WTC11 (cell line): ENCODE data around the gene CERS4. TPM values are rescaled to one million over a fixed set of nuclear protein-coding genes. Genes with fewer than 3 reads are reported as not detected.

ENCODE experiments used
- CBFB ChIP-seq: sonication (generic); formaldehyde crosslinking; IDR thresholded peaks from 2 replicates; pipeline ENCODE4 v1.8.1; 2022; ENCODE audit warnings: mild to moderate bottlenecking, low read depth, missing genetic modification reagents
- CREB1 ChIP-seq: sonication (generic); formaldehyde crosslinking; IDR thresholded peaks from 2 replicates; pipeline ENCODE4 v1.8.0; 2023; ENCODE audit warnings: mild to moderate bottlenecking, missing genetic modification reagents
- ELF4 ChIP-seq: sonication (generic); formaldehyde crosslinking; IDR thresholded peaks from 2 replicates; pipeline ENCODE4 v1.8.1; 2022; ENCODE audit warnings: low read depth, mild to moderate bottlenecking, moderate library complexity, missing genetic modification reagents
- EMX1 ChIP-seq: fragments of 250-450 bp; sonication (Bioruptor Pico); IDR thresholded peaks from 2 replicates; pipeline ENCODE4 v1.8.0; 2021; ENCODE audit warnings: mild to moderate bottlenecking
- FOXJ3 ChIP-seq: sonication (generic); formaldehyde crosslinking; IDR thresholded peaks from 2 replicates; pipeline ENCODE4 v1.9.0; 2021; ENCODE audit warnings: missing genetic modification reagents, mild to moderate bottlenecking, borderline replicate concordance
- FOXP1 ChIP-seq: sonication (generic); formaldehyde crosslinking; IDR thresholded peaks from 2 replicates; pipeline ENCODE4 v1.8.0; 2022; ENCODE audit warnings: missing genetic modification reagents, mild to moderate bottlenecking, moderate library complexity, borderline replicate concordance
- GTF2I ChIP-seq: fragments of 250-450 bp; sonication (Bioruptor Pico); conservative IDR thresholded peaks from 2 replicates; pipeline ENCODE4 v1.4.0; 2021; ENCODE audit warnings: mild to moderate bottlenecking
- HMGA2 ChIP-seq: fragments of 250-450 bp; sonication (Bioruptor Pico); IDR thresholded peaks from 2 replicates; pipeline ENCODE4 v1.4.0; 2021; ENCODE audit warnings: mild to moderate bottlenecking, moderate library complexity
- JUN ChIP-seq: sonication (generic); formaldehyde crosslinking; IDR thresholded peaks from 2 replicates; pipeline ENCODE4 v1.8.0; 2023; ENCODE audit warnings: mild to moderate bottlenecking, missing genetic modification reagents
- MXD4 ChIP-seq: fragments of 250-450 bp; sonication (Bioruptor Pico); IDR thresholded peaks from 2 replicates; pipeline ENCODE4 v1.8.0; 2021; ENCODE audit warnings: mild to moderate bottlenecking, moderate library complexity, borderline replicate concordance
- MYBL2 ChIP-seq: sonication (generic); formaldehyde crosslinking; IDR thresholded peaks from 2 replicates; pipeline ENCODE4 v1.8.1; 2023; ENCODE audit warnings: mild to moderate bottlenecking, moderate library complexity, missing genetic modification reagents
- NFATC4 ChIP-seq: fragments of 250-450 bp; sonication (Bioruptor Pico); IDR thresholded peaks from 2 replicates; pipeline ENCODE4 v1.9.0; 2021; ENCODE audit warnings: mild to moderate bottlenecking
- TEAD1 ChIP-seq: sonication (generic); formaldehyde crosslinking; IDR thresholded peaks from 2 replicates; pipeline ENCODE4 v1.8.0; 2022; ENCODE audit warnings: mild to moderate bottlenecking, missing genetic modification reagents
- ZBTB21 ChIP-seq: sonication (generic); formaldehyde crosslinking; IDR thresholded peaks from 2 replicates; pipeline ENCODE4 v1.8.1; 2023; ENCODE audit warnings: mild to moderate bottlenecking, missing genetic modification reagents, borderline replicate concordance
- ZNF396 ChIP-seq: fragments of 250-450 bp; sonication (Bioruptor Pico); IDR thresholded peaks from 2 replicates; pipeline ENCODE4 v1.8.0; 2021; ENCODE audit warnings: mild to moderate bottlenecking, moderate library complexity, borderline replicate concordance
- ZNF423 ChIP-seq: fragments of 250-450 bp; sonication (Bioruptor Pico); IDR thresholded peaks from 2 replicates; pipeline ENCODE4 v2.1.2; 2022; ENCODE audit warnings: mild to moderate bottlenecking, moderate library complexity
- total RNA-seq: library from RNA; stranded (reverse); gene quantifications from 3 replicates; pipeline ENCODE4 v1.2.3, GENCODE V29; 2021
- TF ChIP-seq, protein P1 (sequence below): fragments of 250-450 bp; sonication (Bioruptor Pico); IDR thresholded peaks from 2 replicates; pipeline ENCODE4 v1.9.0; 2021; ENCODE audit warnings: mild to moderate bottlenecking
- TF ChIP-seq, protein P2 (sequence below): sonication (generic); formaldehyde crosslinking; IDR thresholded peaks from 2 replicates; pipeline ENCODE4 v1.8.1; 2022; ENCODE audit warnings: low read depth, missing genetic modification reagents, borderline replicate concordance
- TF ChIP-seq, protein P3 (sequence below): sonication (generic); formaldehyde crosslinking; conservative IDR thresholded peaks from 2 replicates; pipeline ENCODE4 v1.8.1; 2023; ENCODE audit warnings: mild to moderate bottlenecking, low read depth, missing genetic modification reagents, moderate library complexity
- TF ChIP-seq, protein P4 (sequence below): sonication (generic); formaldehyde crosslinking; IDR thresholded peaks from 2 replicates; pipeline ENCODE4 v1.8.0; 2022; ENCODE audit warnings: mild to moderate bottlenecking, missing genetic modification reagents
- TF ChIP-seq, protein P5 (sequence below): sonication (generic); formaldehyde crosslinking; IDR thresholded peaks from 2 replicates; pipeline ENCODE4 v1.8.1; 2023; ENCODE audit warnings: mild to moderate bottlenecking, missing genetic modification reagents, borderline replicate concordance
- TF ChIP-seq, protein P6 (sequence below): fragments of 250-450 bp; sonication (Bioruptor Pico); IDR thresholded peaks from 2 replicates; pipeline ENCODE4 v1.8.0; 2021; ENCODE audit warnings: mild to moderate bottlenecking
- TF ChIP-seq, protein P7 (sequence below): sonication (generic); formaldehyde crosslinking; IDR thresholded peaks from 2 replicates; pipeline ENCODE4 v1.8.1; 2022; ENCODE audit warnings: missing genetic modification reagents, borderline replicate concordance

CERS4 gene
- total RNA-seq, 1 experiment from 2014 or later = 116 TPM

DNA sequence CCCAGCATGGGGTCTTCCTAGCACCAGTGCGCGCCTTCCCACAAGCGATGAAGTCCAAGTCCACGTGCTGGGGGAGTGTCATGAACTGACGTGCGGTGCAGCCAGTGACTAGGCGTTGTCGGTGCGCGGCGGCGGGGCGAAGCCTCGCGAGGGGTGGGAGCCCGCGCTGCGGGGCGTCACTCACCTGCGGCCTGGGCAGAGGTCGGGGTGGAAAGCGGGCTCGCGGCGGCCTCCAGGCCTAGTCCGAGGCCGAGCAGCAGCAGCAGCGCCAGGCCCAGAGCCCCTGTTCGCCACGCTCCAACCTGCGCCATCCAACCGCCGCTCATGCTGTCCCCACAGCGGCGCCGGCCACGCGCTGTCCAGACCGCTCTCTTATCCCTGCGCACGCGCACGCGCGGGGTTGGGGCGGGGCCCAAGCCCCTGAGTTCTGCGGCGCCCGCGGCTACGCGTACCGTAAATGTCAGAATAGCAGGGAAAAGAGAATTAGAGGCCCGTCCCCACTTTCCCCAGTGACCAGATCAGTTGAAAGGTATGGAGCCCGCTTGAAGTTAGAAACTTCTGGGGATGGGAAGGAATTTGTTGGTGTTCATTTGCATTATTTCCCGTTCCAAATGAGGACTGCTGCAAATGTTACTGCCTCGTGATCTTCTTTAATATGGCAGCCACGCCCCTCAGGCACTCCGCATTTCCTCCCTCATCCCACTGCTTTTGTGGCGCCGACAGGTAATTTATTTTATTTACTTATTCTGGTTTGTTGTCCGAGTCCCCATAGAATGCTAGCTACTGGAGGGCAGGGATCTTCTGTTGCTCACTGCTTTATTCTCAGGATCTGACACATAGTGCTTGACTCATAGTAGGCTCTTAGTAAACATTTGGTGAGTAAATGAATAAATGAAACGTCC is 99.0 kb downstream of the CERS4 start, which contains the start of gene CD320 (continued):
- TF ChIP-seq GTF2I (CRISPR knock-in tag) (no peak), MXD4 (CRISPR knock-in tag) (no peak), HMGA2 (no peak), FOXJ3 (CRISPR knock-in tag) (no peak), ZNF423 (CRISPR knock-in tag) (no peak), MYBL2 (CRISPR knock-in tag) (peak; percentile 85), NFATC4 (CRISPR knock-in tag) (no peak), FOXP1 (CRISPR knock-in tag) (peak; percentile 92; the same call in 1 of the 2 replicates), CBFB (CRISPR knock-in tag) (no peak), TEAD1 (CRISPR knock-in tag) (peak; percentile 73; the same call in 1 of the 2 replicates), CREB1 (no peak), ZBTB21 (0 out of 2 replicates have a peak, but pooled peaks have one; percentile 56), JUN (peak; percentile 49; the same call in 1 of the 2 replicates), ELF4 (CRISPR knock-in tag) (no peak), EMX1 (CRISPR knock-in tag) (peak; percentile 72; the same call in 1 of the 2 replicates), ZNF396 (CRISPR knock-in tag) (no peak)
- TF ChIP-seq, protein P1, sequence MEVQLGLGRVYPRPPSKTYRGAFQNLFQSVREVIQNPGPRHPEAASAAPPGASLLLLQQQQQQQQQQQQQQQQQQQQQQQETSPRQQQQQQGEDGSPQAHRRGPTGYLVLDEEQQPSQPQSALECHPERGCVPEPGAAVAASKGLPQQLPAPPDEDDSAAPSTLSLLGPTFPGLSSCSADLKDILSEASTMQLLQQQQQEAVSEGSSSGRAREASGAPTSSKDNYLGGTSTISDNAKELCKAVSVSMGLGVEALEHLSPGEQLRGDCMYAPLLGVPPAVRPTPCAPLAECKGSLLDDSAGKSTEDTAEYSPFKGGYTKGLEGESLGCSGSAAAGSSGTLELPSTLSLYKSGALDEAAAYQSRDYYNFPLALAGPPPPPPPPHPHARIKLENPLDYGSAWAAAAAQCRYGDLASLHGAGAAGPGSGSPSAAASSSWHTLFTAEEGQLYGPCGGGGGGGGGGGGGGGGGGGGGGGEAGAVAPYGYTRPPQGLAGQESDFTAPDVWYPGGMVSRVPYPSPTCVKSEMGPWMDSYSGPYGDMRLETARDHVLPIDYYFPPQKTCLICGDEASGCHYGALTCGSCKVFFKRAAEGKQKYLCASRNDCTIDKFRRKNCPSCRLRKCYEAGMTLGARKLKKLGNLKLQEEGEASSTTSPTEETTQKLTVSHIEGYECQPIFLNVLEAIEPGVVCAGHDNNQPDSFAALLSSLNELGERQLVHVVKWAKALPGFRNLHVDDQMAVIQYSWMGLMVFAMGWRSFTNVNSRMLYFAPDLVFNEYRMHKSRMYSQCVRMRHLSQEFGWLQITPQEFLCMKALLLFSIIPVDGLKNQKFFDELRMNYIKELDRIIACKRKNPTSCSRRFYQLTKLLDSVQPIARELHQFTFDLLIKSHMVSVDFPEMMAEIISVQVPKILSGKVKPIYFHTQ (CRISPR knock-in tag) = no peak
- TF ChIP-seq, protein P2, sequence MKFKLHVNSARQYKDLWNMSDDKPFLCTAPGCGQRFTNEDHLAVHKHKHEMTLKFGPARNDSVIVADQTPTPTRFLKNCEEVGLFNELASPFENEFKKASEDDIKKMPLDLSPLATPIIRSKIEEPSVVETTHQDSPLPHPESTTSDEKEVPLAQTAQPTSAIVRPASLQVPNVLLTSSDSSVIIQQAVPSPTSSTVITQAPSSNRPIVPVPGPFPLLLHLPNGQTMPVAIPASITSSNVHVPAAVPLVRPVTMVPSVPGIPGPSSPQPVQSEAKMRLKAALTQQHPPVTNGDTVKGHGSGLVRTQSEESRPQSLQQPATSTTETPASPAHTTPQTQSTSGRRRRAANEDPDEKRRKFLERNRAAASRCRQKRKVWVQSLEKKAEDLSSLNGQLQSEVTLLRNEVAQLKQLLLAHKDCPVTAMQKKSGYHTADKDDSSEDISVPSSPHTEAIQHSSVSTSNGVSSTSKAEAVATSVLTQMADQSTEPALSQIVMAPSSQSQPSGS (CRISPR knock-in tag) = no peak
- TF ChIP-seq, protein P3, sequence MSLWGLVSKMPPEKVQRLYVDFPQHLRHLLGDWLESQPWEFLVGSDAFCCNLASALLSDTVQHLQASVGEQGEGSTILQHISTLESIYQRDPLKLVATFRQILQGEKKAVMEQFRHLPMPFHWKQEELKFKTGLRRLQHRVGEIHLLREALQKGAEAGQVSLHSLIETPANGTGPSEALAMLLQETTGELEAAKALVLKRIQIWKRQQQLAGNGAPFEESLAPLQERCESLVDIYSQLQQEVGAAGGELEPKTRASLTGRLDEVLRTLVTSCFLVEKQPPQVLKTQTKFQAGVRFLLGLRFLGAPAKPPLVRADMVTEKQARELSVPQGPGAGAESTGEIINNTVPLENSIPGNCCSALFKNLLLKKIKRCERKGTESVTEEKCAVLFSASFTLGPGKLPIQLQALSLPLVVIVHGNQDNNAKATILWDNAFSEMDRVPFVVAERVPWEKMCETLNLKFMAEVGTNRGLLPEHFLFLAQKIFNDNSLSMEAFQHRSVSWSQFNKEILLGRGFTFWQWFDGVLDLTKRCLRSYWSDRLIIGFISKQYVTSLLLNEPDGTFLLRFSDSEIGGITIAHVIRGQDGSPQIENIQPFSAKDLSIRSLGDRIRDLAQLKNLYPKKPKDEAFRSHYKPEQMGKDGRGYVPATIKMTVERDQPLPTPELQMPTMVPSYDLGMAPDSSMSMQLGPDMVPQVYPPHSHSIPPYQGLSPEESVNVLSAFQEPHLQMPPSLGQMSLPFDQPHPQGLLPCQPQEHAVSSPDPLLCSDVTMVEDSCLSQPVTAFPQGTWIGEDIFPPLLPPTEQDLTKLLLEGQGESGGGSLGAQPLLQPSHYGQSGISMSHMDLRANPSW = no peak
- TF ChIP-seq, protein P4, sequence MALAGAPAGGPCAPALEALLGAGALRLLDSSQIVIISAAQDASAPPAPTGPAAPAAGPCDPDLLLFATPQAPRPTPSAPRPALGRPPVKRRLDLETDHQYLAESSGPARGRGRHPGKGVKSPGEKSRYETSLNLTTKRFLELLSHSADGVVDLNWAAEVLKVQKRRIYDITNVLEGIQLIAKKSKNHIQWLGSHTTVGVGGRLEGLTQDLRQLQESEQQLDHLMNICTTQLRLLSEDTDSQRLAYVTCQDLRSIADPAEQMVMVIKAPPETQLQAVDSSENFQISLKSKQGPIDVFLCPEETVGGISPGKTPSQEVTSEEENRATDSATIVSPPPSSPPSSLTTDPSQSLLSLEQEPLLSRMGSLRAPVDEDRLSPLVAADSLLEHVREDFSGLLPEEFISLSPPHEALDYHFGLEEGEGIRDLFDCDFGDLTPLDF (CRISPR knock-in tag) = no peak
- TF ChIP-seq, protein P5, sequence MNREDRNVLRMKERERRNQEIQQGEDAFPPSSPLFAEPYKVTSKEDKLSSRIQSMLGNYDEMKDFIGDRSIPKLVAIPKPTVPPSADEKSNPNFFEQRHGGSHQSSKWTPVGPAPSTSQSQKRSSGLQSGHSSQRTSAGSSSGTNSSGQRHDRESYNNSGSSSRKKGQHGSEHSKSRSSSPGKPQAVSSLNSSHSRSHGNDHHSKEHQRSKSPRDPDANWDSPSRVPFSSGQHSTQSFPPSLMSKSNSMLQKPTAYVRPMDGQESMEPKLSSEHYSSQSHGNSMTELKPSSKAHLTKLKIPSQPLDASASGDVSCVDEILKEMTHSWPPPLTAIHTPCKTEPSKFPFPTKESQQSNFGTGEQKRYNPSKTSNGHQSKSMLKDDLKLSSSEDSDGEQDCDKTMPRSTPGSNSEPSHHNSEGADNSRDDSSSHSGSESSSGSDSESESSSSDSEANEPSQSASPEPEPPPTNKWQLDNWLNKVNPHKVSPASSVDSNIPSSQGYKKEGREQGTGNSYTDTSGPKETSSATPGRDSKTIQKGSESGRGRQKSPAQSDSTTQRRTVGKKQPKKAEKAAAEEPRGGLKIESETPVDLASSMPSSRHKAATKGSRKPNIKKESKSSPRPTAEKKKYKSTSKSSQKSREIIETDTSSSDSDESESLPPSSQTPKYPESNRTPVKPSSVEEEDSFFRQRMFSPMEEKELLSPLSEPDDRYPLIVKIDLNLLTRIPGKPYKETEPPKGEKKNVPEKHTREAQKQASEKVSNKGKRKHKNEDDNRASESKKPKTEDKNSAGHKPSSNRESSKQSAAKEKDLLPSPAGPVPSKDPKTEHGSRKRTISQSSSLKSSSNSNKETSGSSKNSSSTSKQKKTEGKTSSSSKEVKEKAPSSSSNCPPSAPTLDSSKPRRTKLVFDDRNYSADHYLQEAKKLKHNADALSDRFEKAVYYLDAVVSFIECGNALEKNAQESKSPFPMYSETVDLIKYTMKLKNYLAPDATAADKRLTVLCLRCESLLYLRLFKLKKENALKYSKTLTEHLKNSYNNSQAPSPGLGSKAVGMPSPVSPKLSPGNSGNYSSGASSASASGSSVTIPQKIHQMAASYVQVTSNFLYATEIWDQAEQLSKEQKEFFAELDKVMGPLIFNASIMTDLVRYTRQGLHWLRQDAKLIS = no peak
- TF ChIP-seq, protein P6, sequence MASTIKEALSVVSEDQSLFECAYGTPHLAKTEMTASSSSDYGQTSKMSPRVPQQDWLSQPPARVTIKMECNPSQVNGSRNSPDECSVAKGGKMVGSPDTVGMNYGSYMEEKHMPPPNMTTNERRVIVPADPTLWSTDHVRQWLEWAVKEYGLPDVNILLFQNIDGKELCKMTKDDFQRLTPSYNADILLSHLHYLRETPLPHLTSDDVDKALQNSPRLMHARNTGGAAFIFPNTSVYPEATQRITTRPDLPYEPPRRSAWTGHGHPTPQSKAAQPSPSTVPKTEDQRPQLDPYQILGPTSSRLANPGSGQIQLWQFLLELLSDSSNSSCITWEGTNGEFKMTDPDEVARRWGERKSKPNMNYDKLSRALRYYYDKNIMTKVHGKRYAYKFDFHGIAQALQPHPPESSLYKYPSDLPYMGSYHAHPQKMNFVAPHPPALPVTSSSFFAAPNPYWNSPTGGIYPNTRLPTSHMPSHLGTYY (CRISPR knock-in tag) = 0 out of 2 replicates have a peak, but pooled peaks have one; percentile 21
- TF ChIP-seq, protein P7, sequence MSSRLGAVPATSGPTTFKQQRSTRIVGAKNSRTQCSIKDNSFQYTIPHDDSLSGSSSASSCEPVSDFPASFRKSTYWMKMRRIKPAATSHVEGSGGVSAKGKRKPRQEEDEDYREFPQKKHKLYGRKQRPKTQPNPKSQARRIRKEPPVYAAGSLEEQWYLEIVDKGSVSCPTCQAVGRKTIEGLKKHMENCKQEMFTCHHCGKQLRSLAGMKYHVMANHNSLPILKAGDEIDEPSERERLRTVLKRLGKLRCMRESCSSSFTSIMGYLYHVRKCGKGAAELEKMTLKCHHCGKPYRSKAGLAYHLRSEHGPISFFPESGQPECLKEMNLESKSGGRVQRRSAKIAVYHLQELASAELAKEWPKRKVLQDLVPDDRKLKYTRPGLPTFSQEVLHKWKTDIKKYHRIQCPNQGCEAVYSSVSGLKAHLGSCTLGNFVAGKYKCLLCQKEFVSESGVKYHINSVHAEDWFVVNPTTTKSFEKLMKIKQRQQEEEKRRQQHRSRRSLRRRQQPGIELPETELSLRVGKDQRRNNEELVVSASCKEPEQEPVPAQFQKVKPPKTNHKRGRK = no peak
